Stimulated activated CD8-positive, alpha-beta memory T cell treated with anti-CD3 and anti-CD28 coated beads, Interleukin-15, amount 100 ng/mL, for 48 hours (primary cell): ENCODE results near the gene MLF2.

Source experiments
- DNase-seq, 2 donors: peaks; one replicate each; pipeline ENCODE4 v3.0.0-alpha.2; 2020; ENCODE audit warnings: low read depth in 2 of 2

MLF2 gene

DNA sequence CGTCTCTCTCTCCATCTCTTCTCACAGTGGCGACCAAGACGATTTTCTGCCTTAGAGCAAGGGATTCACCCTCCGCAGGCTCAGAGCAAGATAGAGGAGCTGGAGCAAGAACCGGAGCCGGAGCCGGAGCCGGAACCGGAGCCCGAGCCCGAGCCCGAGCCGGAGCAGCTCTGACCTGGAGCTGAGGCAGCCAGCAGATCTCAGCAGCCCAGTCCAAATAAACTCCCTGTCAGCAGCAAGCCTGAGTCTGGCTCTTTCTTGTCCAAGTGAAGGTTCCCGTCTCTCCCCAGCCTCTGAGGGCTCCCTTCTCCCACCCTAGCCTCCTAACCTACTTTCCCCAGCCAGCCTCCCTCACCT, 25.3 kb upstream of the MLF2 start:
- no peak for DNase-seq

DNA sequence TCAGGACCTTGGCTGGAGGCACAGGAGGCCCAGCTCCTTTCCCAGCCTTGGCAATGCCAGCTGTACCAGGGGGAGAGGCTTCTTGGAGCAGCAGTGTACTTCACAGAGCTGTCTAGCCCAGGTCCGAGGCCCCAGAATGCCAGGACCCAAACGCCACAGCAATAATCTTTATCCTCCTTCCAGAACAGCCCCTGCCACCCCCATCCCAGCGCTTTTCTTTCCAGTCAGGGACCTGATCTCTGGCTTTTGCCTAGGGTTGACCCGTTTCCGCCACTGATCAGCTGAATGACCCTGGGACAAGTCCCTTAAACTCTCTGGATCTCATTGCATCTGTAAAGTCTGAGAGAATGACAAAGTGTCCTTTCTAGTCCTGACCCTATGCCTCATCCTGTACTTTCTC, 24.4 kb upstream of the MLF2 start:
- no peak for DNase-seq

DNA sequence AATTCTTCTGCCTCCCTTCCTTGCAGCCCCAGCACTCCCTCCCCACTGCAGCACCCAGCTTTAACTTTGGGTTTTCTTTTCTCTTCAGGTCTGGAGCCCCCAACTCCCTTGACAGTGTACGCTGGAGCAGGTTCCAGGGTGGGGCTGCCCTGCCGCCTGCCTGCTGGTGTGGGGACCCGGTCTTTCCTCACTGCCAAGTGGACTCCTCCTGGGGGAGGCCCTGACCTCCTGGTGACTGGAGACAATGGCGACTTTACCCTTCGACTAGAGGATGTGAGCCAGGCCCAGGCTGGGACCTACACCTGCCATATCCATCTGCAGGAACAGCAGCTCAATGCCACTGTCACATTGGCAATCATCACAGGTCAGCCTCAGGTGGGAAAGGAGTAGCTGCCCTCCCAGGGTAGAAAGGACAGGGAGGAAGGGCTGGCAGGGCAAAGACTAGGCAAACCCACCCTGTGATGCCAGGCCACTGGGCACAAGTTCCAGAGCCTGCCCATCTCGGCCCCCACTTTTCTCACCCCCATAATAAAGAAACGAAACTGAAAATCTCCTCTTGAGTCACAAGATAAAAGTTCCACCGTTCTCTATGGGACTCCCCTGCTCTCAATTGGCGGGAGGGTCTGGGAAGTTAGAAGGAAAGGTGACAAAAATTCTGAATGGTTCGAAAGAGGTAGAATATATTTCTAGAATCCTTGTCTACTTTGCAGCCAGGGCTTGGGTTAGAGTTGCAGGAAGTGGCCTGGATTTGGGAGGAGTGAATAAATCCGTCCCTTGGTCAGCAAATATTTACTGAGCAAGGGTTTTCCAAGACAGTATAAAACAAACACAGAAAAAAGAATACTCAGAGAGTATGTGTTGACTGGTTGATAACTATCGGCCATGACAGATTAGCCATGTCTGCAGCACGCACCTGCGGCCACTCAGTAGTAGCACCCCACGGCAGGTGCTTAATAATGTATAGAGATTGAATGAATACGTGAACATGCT, 22.5 kb upstream of the MLF2 start:
- DNase-seq, result no peak

DNA sequence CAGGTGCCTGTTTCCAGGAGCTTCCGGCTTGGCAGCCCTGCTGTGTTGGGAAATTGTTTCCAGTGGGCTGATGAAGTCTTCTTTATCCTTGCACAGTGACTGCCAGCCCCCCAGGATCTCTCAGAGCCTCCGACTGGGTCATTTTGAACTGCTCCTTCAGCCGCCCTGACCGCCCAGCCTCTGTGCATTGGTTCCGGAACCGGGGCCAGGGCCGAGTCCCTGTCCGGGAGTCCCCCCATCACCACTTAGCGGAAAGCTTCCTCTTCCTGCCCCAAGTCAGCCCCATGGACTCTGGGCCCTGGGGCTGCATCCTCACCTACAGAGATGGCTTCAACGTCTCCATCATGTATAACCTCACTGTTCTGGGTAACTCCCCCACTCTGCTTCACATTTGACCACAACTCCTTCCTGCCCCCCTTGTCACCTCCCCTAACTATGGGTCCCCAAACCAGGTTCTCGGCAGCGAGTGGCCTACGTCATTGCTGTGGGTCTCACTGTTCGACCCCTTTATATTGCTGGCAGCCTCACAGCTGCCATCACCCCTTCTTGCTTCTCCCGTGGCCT, 21.6 kb upstream of the MLF2 start:
- peak in 1 of 2 donors; percentile 65 for DNase-seq

DNA sequence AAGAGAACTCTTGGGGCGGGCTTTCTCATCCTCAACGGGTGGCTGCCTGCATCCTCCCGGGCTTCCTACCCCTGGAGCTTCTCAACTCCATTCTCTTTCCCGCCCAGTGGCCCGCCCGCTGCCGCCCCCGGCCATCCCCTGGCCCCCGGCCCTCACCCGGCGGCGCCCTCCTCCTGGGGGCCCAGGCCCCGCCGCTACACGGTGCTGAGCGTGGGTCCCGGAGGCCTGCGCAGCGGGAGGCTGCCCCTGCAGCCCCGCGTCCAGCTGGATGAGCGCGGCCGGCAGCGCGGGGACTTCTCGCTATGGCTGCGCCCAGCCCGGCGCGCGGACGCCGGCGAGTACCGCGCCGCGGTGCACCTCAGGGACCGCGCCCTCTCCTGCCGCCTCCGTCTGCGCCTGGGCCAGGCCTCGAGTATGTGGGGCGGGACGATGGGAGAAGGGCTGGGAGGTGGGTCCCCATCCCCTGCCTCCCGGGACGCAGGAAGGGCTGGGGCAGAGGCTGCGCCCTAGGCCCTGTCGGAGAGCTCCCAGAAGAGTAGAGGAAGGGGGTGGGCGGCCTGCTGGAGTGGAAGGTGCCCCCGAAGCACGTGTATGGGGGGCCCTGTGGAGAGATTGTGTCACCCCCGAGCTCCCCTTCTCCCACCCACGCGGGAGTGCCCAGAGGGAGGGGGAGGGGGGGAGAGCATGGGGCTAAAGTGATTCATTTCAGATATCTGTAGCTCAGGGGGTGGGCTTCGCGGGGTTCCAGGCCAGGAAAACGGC, 20.8 kb upstream of the MLF2 start:
- DNase-seq, result peak; percentile 75 to 81

DNA sequence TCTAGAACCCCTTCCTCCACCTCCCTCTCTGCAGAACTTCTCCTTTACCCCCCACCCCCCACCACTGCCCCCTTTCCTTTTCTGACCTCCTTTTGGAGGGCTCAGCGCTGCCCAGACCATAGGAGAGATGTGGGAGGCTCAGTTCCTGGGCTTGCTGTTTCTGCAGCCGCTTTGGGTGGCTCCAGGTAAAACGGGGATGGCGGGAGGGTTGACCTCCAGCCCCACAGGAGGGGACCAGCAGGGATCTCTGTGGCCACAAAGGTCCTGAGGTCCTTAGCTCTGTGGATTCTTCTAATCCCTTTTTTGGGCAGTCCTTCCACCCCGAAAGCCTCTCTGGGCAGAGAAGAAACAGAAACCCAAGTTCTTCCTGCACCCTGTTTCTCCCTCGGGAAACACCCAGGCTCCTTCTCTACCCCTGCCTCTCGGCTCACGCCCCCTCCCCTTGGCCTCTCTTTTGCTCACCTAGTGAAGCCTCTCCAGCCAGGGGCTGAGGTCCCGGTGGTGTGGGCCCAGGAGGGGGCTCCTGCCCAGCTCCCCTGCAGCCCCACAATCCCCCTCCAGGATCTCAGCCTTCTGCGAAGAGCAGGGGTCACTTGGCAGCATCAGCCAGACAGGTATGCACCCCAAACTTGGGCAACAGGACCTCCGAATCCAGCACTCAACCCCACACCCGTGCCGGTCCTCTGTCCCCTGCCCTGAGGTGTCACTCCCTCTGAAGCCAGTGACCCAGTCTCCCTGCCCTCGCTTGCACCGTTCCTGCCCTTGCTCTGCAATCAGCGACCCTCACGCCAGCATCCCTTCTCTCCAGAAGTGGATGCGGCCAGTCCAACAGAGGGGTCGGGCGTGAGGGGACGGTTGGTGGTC, 20.0 kb upstream of the MLF2 start:
- DNase-seq, result no peak

DNA sequence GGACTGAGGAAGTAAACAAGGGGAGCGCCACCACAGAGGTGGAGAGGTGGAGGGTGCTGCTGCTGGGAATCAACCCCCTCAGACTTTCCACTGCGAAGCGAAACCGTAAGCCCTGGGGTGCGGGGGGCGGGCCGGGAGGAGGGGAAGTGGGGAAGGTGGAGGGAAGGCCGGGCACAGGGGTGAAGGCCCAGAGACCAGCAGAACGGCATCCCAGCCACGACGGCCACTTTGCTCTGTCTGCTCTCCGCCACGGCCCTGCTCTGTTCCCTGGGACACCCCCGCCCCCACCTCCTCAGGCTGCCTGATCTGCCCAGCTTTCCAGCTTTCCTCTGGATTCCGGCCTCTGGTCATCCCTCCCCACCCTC, 19.4 kb upstream of the MLF2 start, which contains the start of gene LAG3:
LAG3 (plus strand) TSS at position 190 of the 365 bp plus-strand sequence. CDS start 333 bp downstream, outside the sequence.
- peak; percentile 65 to 73 for DNase-seq

DNA sequence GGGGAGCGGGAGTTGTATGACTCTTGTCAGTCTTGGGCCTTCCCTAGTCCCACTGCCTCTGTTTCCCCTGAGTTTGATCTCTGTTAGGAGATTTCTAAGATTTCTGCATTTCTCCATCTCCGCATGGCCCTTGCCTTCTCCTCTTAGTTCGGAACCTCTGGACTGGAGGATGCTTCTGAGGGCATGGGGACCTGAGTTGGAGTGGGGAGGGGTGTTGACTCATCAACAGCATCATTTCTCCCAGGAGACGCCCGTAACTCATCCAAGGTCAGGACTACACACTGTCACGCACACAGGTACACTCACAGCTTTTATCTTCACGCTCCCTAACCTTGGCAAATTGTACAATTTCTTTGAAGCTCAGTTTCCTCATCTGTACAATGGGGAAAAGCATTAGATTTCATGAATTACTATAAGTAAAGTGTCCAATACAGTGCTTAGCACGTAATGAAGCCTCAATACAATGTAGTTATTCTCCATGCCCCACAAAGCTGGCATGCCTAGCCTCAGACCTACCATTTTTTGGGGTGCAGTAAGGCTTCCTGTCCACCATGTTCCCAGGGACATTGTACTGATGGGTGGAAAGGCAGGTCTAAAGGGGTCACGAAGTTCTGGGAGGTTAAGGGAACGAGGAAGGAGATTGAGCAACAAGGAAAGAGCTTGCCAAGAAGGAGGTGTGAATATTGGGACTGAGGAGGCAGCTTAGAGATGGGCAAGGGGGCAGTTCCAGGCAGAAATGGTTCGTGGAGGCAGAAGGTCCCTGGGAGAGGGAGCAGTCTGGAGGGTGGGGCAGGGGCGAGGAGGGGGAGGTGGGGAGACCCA, 18.8 kb upstream of the MLF2 start:
- DNase-seq, result no peak

DNA sequence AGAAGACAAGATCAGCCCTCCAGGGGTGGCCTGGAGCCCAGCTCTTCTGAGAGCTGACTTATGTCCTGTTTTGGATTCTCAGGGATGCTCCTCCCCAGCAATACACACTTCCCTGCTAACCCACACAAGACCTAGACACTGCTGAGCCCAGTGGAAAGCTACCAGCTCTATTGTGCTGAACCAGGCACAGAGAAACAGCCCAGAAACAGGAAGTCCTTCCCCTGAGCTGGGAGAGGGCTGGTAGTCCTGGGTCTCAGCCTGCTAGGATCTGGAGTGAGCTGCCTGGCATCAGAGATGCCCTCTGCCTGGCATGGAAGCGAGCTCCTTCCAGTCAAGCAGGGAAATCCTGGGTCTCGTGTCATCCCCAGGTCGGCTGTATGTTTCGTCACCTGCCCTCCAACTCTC, 18.2 kb upstream of the MLF2 start:
- no peak for DNase-seq

DNA sequence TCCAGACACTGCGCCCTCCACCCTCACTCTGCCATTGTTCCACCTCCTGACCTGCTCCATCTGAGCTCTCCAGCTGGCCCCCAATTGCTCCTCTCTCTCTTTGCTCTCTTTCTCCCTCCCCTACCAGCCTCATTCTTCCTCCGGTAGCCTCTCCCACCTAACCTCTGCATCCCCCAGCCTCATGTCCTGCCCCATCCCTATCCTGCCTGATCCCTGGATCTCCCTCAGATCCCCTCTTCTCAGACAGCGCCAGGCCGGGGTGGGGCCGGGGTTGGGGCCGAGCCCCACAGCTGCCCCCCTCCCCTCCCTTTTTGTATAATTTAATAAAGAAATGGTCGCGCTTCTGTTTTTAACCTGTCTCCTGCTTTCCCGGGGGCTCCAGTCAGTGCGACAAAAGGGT, 17.7 kb upstream of the MLF2 start:
- DNase-seq, result no peak

DNA sequence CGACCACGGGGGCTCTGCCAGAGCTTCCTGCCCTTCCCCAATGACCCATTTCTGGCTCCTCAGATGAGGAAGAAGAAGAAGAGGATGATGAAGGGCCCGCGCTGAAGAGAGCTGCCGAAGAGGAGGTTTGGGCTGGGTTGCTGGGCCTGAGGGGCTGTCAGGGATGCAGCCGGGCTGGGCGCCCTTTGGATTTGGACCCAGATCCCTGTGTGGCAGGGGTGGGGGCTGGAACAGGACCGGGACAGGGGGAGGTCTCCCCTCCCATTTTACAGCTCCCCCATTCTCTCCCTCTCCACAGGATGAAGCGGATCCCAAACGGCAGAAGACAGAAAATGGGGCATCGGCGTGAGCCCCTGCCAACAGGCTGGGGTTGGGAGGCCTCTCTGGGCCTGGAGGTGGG, 17.2 kb upstream of the MLF2 start:
- DNase-seq, result no peak

DNA sequence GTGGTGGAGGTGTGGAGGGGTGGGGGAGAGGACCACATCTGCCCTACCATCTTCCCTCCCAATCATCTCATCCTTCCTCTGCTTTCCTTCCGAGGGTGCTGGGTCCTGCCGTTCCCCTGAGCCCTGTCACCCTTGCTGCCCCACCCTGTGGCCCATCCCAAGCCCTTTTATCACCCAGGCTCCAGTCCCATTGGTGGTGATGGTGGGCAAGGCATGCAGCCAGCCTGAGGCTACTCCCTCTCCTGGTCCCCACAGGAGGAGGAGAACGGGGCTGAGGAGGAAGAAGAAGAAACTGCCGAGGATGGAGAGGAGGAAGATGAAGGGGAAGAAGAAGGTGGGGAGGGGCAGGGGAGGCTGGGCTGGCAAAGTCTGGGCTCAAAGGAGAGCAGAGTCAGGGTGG, 16.7 kb upstream of the MLF2 start:
- no peak for DNase-seq

DNA sequence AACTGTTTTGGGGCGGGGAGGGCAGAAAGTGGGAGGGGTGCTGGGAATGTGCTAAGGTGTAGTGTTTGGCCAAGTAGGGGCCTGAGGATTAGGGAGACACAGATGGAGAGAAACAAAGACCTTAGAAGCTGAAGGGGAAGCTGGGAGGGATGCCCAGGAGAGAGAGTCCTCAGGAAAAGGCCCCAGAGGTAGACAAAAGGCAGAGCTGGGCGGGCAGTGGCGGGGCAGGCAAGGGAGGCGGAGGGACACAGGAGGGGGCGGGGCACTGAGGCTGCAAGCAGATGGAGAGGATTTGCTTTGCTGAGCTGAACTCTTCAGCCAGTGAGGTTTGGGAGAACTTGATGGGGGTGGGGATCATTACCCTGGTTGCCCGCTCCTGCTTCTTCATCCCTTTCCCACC, 16.0 kb upstream of the MLF2 start:
- no peak for DNase-seq

DNA sequence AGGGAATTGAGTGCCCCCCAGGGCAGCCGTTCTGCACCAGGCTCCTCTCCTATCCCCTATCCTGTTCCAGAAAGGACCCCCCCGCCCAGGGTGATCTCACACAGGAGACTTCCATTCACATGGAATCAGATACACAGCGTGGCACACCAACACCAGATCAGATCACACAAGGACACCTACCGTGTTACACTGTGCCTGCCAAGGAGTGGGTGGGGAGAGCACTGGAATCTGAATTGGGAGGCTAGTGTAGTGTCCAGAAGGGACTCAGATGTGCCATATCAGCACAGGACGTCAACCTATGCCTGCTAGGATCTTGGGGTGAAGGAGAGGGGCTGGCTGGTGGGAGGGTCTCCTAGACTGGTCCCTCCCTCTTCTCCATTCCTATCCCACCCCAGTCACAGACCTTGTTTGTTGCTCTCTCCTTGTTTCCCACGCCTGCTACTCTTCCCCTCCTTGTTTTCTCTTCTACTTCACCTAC, 15.5 kb upstream of the MLF2 start:
- no peak for DNase-seq

DNA sequence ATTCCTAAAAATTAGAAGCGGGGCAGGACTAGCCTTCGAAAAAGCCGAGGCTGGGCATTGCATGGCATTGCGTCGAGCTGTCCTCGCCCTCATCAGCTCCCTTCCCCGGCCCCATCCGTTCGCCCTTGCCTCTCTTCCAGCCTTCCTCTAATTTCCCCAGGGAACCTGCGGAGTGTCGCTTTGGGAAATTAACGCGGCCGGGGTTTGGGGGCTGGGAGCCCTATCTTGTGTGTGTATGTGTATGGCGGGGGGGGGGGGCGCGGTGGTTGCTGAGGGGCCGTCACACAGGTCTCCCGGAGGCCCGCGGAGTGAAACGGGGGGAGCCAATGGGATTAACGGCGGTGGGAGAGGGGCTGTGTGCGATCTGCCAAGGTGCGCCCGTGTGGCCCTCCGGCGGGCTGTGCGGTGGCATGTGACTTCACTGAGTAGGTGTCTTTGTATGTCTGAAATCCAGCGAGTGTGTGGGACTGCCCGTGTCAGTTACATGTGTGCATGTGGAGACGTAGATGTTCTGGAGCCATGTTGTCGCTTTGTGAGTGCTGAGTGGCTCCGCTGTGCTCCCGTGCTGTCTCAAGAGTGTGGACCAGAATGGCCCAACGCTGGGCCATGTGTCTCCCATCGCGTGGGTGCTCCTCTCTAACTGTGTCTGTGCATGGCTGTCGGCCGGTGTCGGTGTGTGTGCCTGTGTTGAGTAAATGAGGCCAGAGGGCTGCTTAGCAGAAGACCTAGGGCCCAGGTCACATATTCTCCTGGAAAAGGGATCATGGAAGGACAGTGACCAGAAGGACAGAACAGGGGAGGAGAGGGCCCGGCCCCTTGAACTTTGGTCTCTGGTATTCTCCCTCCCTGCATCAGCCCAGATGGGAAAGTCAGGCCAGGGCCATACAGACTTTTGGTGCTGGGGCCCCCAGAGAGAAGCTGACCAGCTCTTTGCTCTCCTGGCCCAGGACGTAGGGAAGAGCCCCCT, 14.7 kb upstream of the MLF2 start:
- no peak for DNase-seq

DNA sequence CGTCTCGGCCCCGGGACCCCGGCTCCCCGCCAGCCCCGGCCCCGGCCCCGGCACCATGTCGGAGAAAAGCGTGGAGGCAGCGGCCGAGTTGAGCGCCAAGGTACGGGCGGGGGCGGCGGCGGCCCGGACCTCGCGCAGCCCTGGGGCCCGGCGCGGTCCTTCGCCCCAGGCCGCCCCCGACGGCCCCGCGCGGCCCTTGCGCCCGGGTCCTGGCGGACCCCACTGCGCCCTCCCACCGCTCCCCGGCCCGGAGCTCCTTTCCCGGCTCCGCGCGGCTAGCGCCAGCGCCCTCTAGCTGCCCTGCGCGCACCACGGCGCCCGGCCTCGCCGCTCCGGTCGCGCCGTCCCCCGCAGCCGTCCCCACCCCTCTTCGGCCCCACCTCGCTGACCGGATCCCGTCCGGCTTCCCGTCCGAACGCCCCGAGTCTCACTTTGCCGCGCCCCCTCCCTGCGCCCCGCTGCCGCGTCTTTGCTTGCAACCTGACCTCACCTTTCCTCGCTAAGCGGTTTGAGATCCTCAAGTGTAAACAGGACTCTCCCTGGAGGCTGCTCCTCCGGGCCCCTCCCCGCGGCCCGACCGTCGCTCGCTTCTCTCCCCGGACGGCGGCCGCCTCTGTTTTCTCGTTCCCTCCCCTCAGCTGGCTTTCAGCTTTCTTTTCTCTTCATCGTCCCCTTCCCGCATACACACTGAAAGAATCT, 13.9 kb upstream of the MLF2 start:
- no peak for DNase-seq

DNA sequence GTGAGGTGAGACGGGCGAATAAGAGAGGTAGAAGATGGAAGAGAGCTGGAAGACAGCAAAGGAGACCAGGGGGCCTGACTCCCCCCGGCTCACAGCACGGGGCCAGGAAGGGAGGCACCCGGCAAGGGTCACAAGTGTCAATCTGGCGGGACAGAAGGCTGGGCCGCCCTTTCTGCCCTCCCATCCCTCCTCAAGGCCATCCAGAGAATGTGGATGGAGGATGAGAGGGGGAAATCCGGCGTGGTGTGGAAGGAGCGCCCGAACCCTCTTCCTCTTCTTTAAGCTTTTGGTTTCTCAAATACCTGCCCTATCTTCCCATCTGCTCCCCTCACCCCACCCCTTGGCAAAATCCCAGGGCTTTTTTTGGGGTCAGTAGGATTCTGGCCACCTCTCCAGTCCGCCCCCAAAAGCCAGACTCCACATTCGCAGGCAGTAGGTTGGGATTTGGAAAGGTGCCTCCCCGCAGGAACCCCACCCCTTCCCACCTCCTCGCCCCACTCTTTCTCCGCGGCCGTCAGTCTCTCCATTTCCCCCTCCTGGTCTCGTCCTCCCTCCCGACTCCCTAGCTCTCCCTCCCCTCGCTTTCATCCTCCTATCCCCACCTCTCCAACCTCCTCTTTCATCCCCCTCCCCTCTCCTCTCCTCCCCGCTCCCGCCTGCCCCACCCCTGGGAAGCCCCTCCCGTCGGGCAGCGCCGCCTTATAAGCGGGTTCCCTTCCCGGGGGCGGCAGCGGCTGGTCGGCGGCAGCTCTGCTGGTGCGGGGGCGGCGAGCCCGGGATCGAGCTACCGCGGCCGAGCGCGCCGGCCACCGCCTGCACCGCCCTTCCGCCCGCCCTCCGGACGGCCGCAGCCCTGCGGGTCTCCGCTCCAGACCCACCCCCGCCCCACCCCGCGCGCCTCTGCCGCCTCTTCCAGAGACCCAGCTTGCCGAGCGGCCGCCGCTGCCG, 13.0 kb upstream of the MLF2 start, which contains the start of gene PTMS:
PTMS (plus strand) TSS at position 730 of the 948 bp plus-strand sequence. CDS start 343 bp downstream, outside the sequence.
- DNase-seq, result no peak
